IPS-18c (cell line): ENCODE results near the gene CACNB2.
"Not testable (repeated sequence)": the region's sequence is repeated elsewhere in the genome, so short reads cannot be mapped to it uniquely, and the experiment has no call there.

ENCODE experiments used
- H3K4me3 ChIP-seq: 2 replicates; pipeline ENCODE4 v1.7.0; 2013; ENCODE audit warnings: low read depth, mild to moderate bottlenecking, low read length, moderate library complexity; ENCODE audit not compliant: insufficient read depth
- H3K9me3 ChIP-seq: one replicate; pipeline ENCODE4 v1.6.1; 2013; ENCODE audit warnings: mild to moderate bottlenecking, low read length, moderate library complexity; ENCODE audit not compliant: control insufficient read depth, insufficient read depth

The CACNB2 gene

GRCh38 chr10:18179891-18180290, 39.7 kb downstream of the CACNB2 start:
- Histone ChIP-seq H3K9me3 (no peaks in the 10 kb centered on the region), H3K4me3 (no peak overlapping the region)

GRCh38 chr10:18181382-18181781, 41.2 kb downstream of the CACNB2 start:
- H3K9me3 ChIP-seq, H3K4me3 ChIP-seq: not testable (repeated sequence)

GRCh38 chr10:18185621-18186020, 45.4 kb downstream of the CACNB2 start:
- no peaks in the 10 kb centered on the region for H3K9me3 ChIP-seq

GRCh38 chr10:18190840-18191239, 50.6 kb downstream of the CACNB2 start:
- no peaks in the 10 kb centered on the region for H3K9me3 ChIP-seq
- H3K4me3 ChIP-seq: no peak overlapping the region

More at GRCh38 chr10:18185621-18186020, 45.4 kb downstream of the CACNB2 start:
- H3K4me3 ChIP-seq: no peak overlapping the region

GRCh38 chr10:18194634-18195033, 54.4 kb downstream of the CACNB2 start:
- no peaks in the 10 kb centered on the region for H3K9me3 ChIP-seq
- H3K4me3 ChIP-seq: no peak overlapping the region

- Histone ChIP-seq H3K4me3 (no peak overlapping the region), H3K9me3 (no peaks in the 10 kb centered on the region)
These were observed 55.0 kb downstream of the CACNB2 start for GRCh38 chr10:18195060-18195799.

- no peak overlapping the region for H3K4me3 ChIP-seq
- no peaks in the 10 kb centered on the region for H3K9me3 ChIP-seq
These were observed 56.8 kb downstream of the CACNB2 start for GRCh38 chr10:18196806-18197550.

- Histone ChIP-seq H3K4me3 (no peak overlapping the region), H3K9me3 (no peaks in the 10 kb centered on the region)
These were observed 57.5 kb downstream of the CACNB2 start for GRCh38 chr10:18197706-18198105.

- no peaks in the 10 kb centered on the region for H3K9me3 ChIP-seq
- no peak overlapping the region for H3K4me3 ChIP-seq
These were observed 61.7 kb downstream of the CACNB2 start for GRCh38 chr10:18201877-18202276.

- Histone ChIP-seq H3K9me3 (no peaks in the 10 kb centered on the region), H3K4me3 (no peak overlapping the region)
These were observed 62.6 kb downstream of the CACNB2 start for GRCh38 chr10:18202680-18203460.

- Histone ChIP-seq H3K4me3 (no peak overlapping the region), H3K9me3 (no peaks in the 10 kb centered on the region)
These were observed 63.2 kb downstream of the CACNB2 start for GRCh38 chr10:18203471-18203870.

GRCh38 chr10:18204039-18204835, 64.0 kb downstream of the CACNB2 start:
- H3K4me3 ChIP-seq: no peak overlapping the region
- no peaks in the 10 kb centered on the region for H3K9me3 ChIP-seq

- Histone ChIP-seq H3K9me3 (peaks cover 3% of the 10 kb centered on the region), H3K4me3 (no peak overlapping the region)
These were observed 65.0 kb downstream of the CACNB2 start for GRCh38 chr10:18205098-18205834.

GRCh38 chr10:18208186-18208585, 68.0 kb downstream of the CACNB2 start:
- not testable (repeated sequence) for H3K4me3 ChIP-seq, H3K9me3 ChIP-seq

GRCh38 chr10:18209241-18209640, 69.0 kb downstream of the CACNB2 start:
- no peak overlapping the region for H3K4me3 ChIP-seq
- peaks cover 3% of the 10 kb centered on the region for H3K9me3 ChIP-seq

GRCh38 chr10:18210711-18211110, 70.5 kb downstream of the CACNB2 start:
- H3K4me3 ChIP-seq: no peak overlapping the region
- peaks cover 3% of the 10 kb centered on the region for H3K9me3 ChIP-seq
